22Rv1 (cell line): ENCODE data around the gene SOST.

Experiments used
- ZFX ChIP-seq: fragments of 450-650 bp; IDR thresholded peaks from 2 replicates; pipeline ENCODE4 v1.6.1; 2017; ENCODE audit warnings: antibody characterized with exemption, borderline replicate concordance
- TF ChIP-seq, protein P1 (sequence below): fragments of 450-650 bp; IDR thresholded peaks from 2 replicates; pipeline ENCODE4 v1.5.1; 2017; ENCODE audit warnings: mild to moderate bottlenecking

DNA sequence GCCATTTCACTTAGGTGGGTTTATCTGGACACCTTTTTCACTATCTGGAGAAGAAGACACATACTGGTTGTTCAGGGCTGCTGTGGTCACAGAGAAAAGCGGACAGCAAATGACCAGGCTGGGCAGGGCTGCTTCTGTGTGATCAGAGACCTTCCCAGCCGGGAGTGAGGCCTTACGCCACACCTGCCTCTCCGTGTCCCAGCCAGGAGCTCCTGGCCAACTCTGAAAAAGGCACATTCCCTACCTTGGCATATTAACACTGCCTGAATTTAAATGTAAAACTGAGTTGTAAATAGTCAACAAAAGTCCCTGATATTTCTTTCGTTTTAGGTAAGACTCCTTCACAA is 9.1 kb upstream of the SOST start:
- TF ChIP-seq, protein P1, sequence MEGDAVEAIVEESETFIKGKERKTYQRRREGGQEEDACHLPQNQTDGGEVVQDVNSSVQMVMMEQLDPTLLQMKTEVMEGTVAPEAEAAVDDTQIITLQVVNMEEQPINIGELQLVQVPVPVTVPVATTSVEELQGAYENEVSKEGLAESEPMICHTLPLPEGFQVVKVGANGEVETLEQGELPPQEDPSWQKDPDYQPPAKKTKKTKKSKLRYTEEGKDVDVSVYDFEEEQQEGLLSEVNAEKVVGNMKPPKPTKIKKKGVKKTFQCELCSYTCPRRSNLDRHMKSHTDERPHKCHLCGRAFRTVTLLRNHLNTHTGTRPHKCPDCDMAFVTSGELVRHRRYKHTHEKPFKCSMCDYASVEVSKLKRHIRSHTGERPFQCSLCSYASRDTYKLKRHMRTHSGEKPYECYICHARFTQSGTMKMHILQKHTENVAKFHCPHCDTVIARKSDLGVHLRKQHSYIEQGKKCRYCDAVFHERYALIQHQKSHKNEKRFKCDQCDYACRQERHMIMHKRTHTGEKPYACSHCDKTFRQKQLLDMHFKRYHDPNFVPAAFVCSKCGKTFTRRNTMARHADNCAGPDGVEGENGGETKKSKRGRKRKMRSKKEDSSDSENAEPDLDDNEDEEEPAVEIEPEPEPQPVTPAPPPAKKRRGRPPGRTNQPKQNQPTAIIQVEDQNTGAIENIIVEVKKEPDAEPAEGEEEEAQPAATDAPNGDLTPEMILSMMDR: no peak
- TF ChIP-seq ZFX: no peak
